HG02571 (cell line): Measurements from ENCODE around the gene CDH19.

Experiments used
- ATAC-seq: cut with Tn5 transposase; IDR thresholded peaks from one replicate; pipeline ENCODE4 v1.9.1; 2021; ENCODE audit warnings: mild to moderate bottlenecking, moderate library complexity; ENCODE audit not compliant: unreplicated experiment

CDH19 gene

GRCh38 chr18:66457245-66457644 lies 146.6 kb downstream of the CDH19 start:
- no peak for ATAC-seq
